Suprapubic skin (tissue), 4 donors: ENCODE data around the gene ADAT3.

Experiments
- POLR2A ChIP-seq, 2 donors: fragments of 450-650 bp; IDR thresholded peaks; one replicate each; pipeline ENCODE4 v1.6.1; 2017; ENCODE audit warnings: antibody characterized with exemption in 2 of 2, mild to moderate bottlenecking in 2 of 2, moderate library complexity in 2 of 2
- POLR2AphosphoS5 ChIP-seq, 3 donors: sonication (generic); formaldehyde crosslinking; IDR thresholded peaks; one replicate each; pipeline ENCODE4 v1.6.1; 2017; ENCODE audit warnings: antibody characterized with exemption in 3 of 3
- TF ChIP-seq, protein P1 (sequence below), 2 donors: fragments of 200-600 bp in 1 of 2; fragments of 450-650 bp in 1 of 2; sonication (generic) in 1 of 2; IDR thresholded peaks; one replicate each; pipeline ENCODE4 v1.5.1; 2016 to 2019; ENCODE audit warnings: antibody characterized with exemption in 2 of 2, mild to moderate bottlenecking in 1 of 2, moderate library complexity in 1 of 2

DNA sequence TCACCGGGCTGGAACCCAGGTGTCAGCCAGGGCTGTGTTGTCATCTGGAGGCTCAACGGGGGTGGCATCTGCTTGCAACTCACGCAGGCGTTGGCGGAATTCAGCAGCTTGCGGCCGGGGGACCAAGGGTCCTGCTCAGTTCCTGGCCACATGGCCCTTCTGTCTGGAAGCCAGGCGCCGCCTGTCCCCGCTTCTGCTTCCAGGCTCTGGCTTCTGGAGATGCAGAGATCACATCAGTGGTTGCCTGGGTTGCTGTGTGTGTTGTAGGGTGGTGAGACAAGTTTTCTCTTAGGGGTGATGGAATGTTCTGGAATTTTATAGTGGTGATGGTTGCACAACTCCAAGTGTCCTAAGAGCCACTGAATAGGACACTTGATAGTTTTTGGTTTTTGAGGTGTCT, 5.0 kb downstream of the ADAT3 start:
- TF ChIP-seq, protein P1, sequence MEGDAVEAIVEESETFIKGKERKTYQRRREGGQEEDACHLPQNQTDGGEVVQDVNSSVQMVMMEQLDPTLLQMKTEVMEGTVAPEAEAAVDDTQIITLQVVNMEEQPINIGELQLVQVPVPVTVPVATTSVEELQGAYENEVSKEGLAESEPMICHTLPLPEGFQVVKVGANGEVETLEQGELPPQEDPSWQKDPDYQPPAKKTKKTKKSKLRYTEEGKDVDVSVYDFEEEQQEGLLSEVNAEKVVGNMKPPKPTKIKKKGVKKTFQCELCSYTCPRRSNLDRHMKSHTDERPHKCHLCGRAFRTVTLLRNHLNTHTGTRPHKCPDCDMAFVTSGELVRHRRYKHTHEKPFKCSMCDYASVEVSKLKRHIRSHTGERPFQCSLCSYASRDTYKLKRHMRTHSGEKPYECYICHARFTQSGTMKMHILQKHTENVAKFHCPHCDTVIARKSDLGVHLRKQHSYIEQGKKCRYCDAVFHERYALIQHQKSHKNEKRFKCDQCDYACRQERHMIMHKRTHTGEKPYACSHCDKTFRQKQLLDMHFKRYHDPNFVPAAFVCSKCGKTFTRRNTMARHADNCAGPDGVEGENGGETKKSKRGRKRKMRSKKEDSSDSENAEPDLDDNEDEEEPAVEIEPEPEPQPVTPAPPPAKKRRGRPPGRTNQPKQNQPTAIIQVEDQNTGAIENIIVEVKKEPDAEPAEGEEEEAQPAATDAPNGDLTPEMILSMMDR (IDR thresholded peaks at IDR 0.05) = no peak
- TF ChIP-seq POLR2AphosphoS5 (IDR thresholded peaks at IDR 0.05) (no peak), POLR2A (IDR thresholded peaks at IDR 0.05) (no peak)
